HCT116 (cell line): ENCODE data around the gene ANXA2R. TPM values are rescaled to one million over a fixed set of nuclear protein-coding genes. Genes with fewer than 3 reads are reported as not detected.
"Not testable (repeated sequence)": the region's sequence is repeated elsewhere in the genome, so short reads cannot be mapped to it uniquely, and the experiment has no call there.

Experiments
- ATAC-seq: fragments of 200-7000 bp; cut with Tn5 transposase; 2 replicates; pipeline ENCODE4 v1.9.1; 2020; ENCODE audit warnings: mild to moderate bottlenecking, moderate library complexity
- BruUV-seq: library from RNA; stranded (reverse); fragments of 400-500 nt; replicated peaks from 2 replicates; lab custom pipeline; 2021; lab: Mats Ljungman, UMichigan
- CTCF ChIA-PET: fragments of 300-600 bp; sonication (Branson Sonifier 250); formaldehyde crosslinking; loops from one replicate; lab custom pipeline; 2021; ENCODE audit warnings: antibody characterized with exemption; lab: Charles Lee
- POLR2A ChIA-PET: fragments of 300-600, 350-600 bp; sonication (Branson Sonifier 250); formaldehyde crosslinking; loops from one replicate; lab custom pipeline; 2021; ENCODE audit warnings: antibody characterized with exemption; lab: Charles Lee
- RAD21 ChIA-PET, 2 experiments: fragments of 300-600 bp; sonication (Branson Sonifier 250); formaldehyde crosslinking; loops; one replicate each; lab custom pipeline; 2023; ENCODE audit warnings: low total read pairs in 2 of 2; ENCODE audit not compliant: uncharacterized antibody in 2 of 2, unreplicated experiment in 2 of 2, low non-redundant PET in 1 of 2; lab: Charles Lee
- DNase-seq: peaks from one replicate; pipeline ENCODE4 v3.0.0-alpha.2; 2010; ENCODE audit warnings: low read depth, low spot score
- H2AFZ ChIP-seq: fragments of 200-600 bp; shearing (Covaris generic), sonication (generic); 2 replicates; pipeline ENCODE4 v1.6.1; 2017; ENCODE audit warnings: low read depth, mixed run types, mixed read lengths, antibody characterized with exemption, low read length; ENCODE audit not compliant: poor library complexity, severe bottlenecking
- H3K27ac ChIP-seq: 2 replicates; pipeline ENCODE4 v1.5.1; 2012; ENCODE audit warnings: low read depth, low read length
- H3K27me3 ChIP-seq: fragments of 200-600 bp; sonication (generic); 2 replicates; pipeline ENCODE4 v1.6.1; 2016; ENCODE audit warnings: mixed run types, low read length, mixed read lengths; ENCODE audit not compliant: insufficient read depth
- H3K36me3 ChIP-seq, 2 experiments: fragments of 200-500 bp in 1 of 2; fragments of 200-600 bp in 1 of 2; sonication (Bioruptor generic) in 1 of 2; sonication (generic) in 1 of 2; 2 replicates each; pipeline versions ENCODE4 v1.5.1 to v1.6.1; 2014 to 2016; ENCODE audit warnings: low read length in 2 of 2, inconsistent platforms in 1 of 2, mixed read lengths in 1 of 2, mixed run types in 1 of 2; ENCODE audit not compliant: insufficient read depth in 2 of 2, control insufficient read depth in 1 of 2
- H3K4me1 ChIP-seq, 2 experiments: fragments of 200-600 bp in 1 of 2; sonication (generic) in 1 of 2; 2 replicates each; pipeline versions ENCODE4 v1.5.1 to v1.6.1; 2012 to 2017; ENCODE audit warnings: low read length in 2 of 2, inconsistent platforms in 1 of 2, mild to moderate bottlenecking in 1 of 2, mixed read lengths in 1 of 2, mixed run types in 1 of 2, moderate library complexity in 1 of 2; ENCODE audit not compliant: insufficient read depth in 2 of 2, control insufficient read depth in 1 of 2
- H3K4me2 ChIP-seq: fragments of 200-600 bp; sonication (generic); 2 replicates; pipeline ENCODE4 v1.6.1; 2017; ENCODE audit warnings: mixed run types, low read length, mixed read lengths
- H3K4me3 ChIP-seq, 2 experiments: fragments of 200-600 bp in 1 of 2; sonication (generic) in 1 of 2; replicated peaks in 1 of 2; 2 replicates each; pipeline ENCODE4 v1.5.1; 2011 to 2016; ENCODE audit warnings: low read length in 2 of 2, control low read depth in 1 of 2, low read depth in 1 of 2, mild to moderate bottlenecking in 1 of 2, mixed read lengths in 1 of 2, mixed run types in 1 of 2
- H3K79me2 ChIP-seq: fragments of 200-600 bp; sonication (generic); 2 replicates; pipeline ENCODE4 v1.6.1; 2017; ENCODE audit warnings: mild to moderate bottlenecking, mixed run types, low read length, moderate library complexity, mixed read lengths; ENCODE audit not compliant: insufficient read depth
- H3K9ac ChIP-seq: fragments of 200-600 bp; sonication (generic); 2 replicates; pipeline ENCODE4 v1.6.1; 2016; ENCODE audit warnings: low read length, mixed read lengths
- H3K9me2 ChIP-seq: fragments of 200-600 bp; sonication (generic), shearing (Covaris generic); 2 replicates; pipeline ENCODE4 v1.6.1; 2017; ENCODE audit warnings: mixed run types, mild to moderate bottlenecking, moderate library complexity; ENCODE audit not compliant: insufficient read depth
- H3K9me3 ChIP-seq, 2 experiments: fragments of 200-500 bp in 1 of 2; fragments of 200-600 bp in 1 of 2; sonication (Bioruptor generic) in 1 of 2; sonication (generic) in 1 of 2; 2 replicates each; pipeline ENCODE4 v1.6.1; 2014 to 2017; ENCODE audit warnings: low read length in 2 of 2, mixed read lengths in 2 of 2, inconsistent platforms in 1 of 2, low read depth in 1 of 2, mild to moderate bottlenecking in 1 of 2, mixed run types in 1 of 2, moderate library complexity in 1 of 2; ENCODE audit not compliant: control insufficient read depth in 1 of 2, insufficient read depth in 1 of 2
- H4K20me1 ChIP-seq: fragments of 200-600 bp; sonication (generic), shearing (Covaris generic); 2 replicates; pipeline ENCODE4 v1.6.1; 2017; ENCODE audit warnings: mixed run types, mild to moderate bottlenecking, moderate library complexity; ENCODE audit not compliant: insufficient read depth
- CBX3 ChIP-seq: IDR thresholded peaks from 2 replicates; pipeline ENCODE4 v1.6.1; 2012; ENCODE audit warnings: low read depth
- CEBPB ChIP-seq: IDR thresholded peaks from 2 replicates; pipeline ENCODE4 v1.6.1; 2012; ENCODE audit warnings: low read depth
- EGR1 ChIP-seq: IDR thresholded peaks from 2 replicates; pipeline ENCODE4 v1.6.1; 2012; ENCODE audit warnings: low read depth
- ELF1 ChIP-seq: IDR thresholded peaks from 2 replicates; pipeline ENCODE4 v1.6.1; 2012; ENCODE audit warnings: low read depth, borderline replicate concordance
- EZH2 ChIP-seq: fragments of 200-600 bp; sonication (generic); IDR thresholded peaks from 2 replicates; pipeline ENCODE4 v1.6.1; 2017; ENCODE audit warnings: antibody characterized with exemption, mixed run types
- EZH2phosphoT487 ChIP-seq: fragments of 200-600 bp; IDR thresholded peaks from 2 replicates; pipeline ENCODE4 v1.6.1; 2018; ENCODE audit warnings: antibody characterized with exemption, borderline replicate concordance
- FOSL1 ChIP-seq: IDR thresholded peaks from 2 replicates; pipeline ENCODE4 v1.6.1; 2012; ENCODE audit warnings: low read depth
- JUND ChIP-seq: IDR thresholded peaks from 2 replicates; pipeline ENCODE4 v1.6.1; 2012
- MAX ChIP-seq: IDR thresholded peaks from 2 replicates; pipeline ENCODE4 v1.6.1; 2012
- RAD21 ChIP-seq: IDR thresholded peaks from 2 replicates; pipeline ENCODE4 v1.6.1; 2012; ENCODE audit warnings: low read depth, mild to moderate bottlenecking
- SIN3A ChIP-seq: IDR thresholded peaks from 2 replicates; pipeline ENCODE4 v1.6.1; 2012; ENCODE audit warnings: low read depth
- YY1 ChIP-seq: IDR thresholded peaks from 2 replicates; pipeline ENCODE4 v1.6.1; 2011; ENCODE audit warnings: low read length, low read depth, moderate library complexity, mild to moderate bottlenecking; ENCODE audit not compliant: insufficient replicate concordance; ENCODE audit errors: extremely low read depth
- ZFX ChIP-seq: fragments of 450-650 bp; IDR thresholded peaks from 2 replicates; pipeline ENCODE4 v1.6.1; 2017
- intact Hi-C: fragments of 100-400 bp; cut with micrococcal nuclease; formaldehyde crosslinking; loops from 2 replicates; pipeline ENCODE4 v1.10.0; 2022
- total RNA-seq: library from RNA; stranded (reverse); gene quantifications from one replicate; pipeline ENCODE4 v1.2.1, GENCODE V29; 2021; ENCODE audit not compliant: unreplicated experiment
- TF ChIP-seq, protein P1 (sequence below): IDR thresholded peaks from 2 replicates; pipeline ENCODE4 v1.6.1; 2012
- TF ChIP-seq, protein P2 (sequence below): IDR thresholded peaks from 2 replicates; pipeline ENCODE4 v1.6.1; 2012; ENCODE audit warnings: low read depth
- TF ChIP-seq, protein P3 (sequence below): IDR thresholded peaks from 2 replicates; pipeline ENCODE4 v1.6.1; 2011; ENCODE audit warnings: mild to moderate bottlenecking, low read length, moderate library complexity; ENCODE audit not compliant: insufficient replicate concordance; ENCODE audit errors: extremely low read depth

The ANXA2R gene
- total RNA-seq, 1 experiment from 2014 or later, result 0.37 TPM

GRCh38 chr5:43061352-43062075 is 21.4 kb upstream of the ANXA2R start:
- POLR2A ChIA-PET, result no interaction called here
- BruUV-seq, result no TSS peak
- H3K79me2 ChIP-seq, result peaks cover 9% of the 10 kb centered on the region
- H3K4me1 ChIP-seq, result peaks cover 8 to 13% of the 10 kb centered on the region in 2 experiments
- no peak overlapping the region for H3K4me2 ChIP-seq
- H4K20me1 ChIP-seq, result no peaks in the 10 kb centered on the region
- no peaks in the 10 kb centered on the region for H3K27me3 ChIP-seq
- no peak for DNase-seq
- ATAC-seq, result no peak
- H3K9me3 ChIP-seq, result no peaks in the 10 kb centered on the region
- intact Hi-C loops, result no loop called here
- no peak overlapping the region for H3K4me3 ChIP-seq
- RAD21 ChIA-PET, result no interaction called here
- H3K9me2 ChIP-seq, result no peaks in the 10 kb centered on the region
- no peaks in the 10 kb centered on the region for H3K36me3 ChIP-seq
- H3K27ac ChIP-seq, result no peak overlapping the region
- CTCF ChIA-PET, result interaction anchor here (0.5 to 1.4 kb wide), 4 partner anchors 16 to 150 kb away, joined by 3 to 4 read pairs (median 4); no protein-coding TSS in a partner anchor
- no peak overlapping the region for H3K9ac ChIP-seq
- TF ChIP-seq, protein P1, sequence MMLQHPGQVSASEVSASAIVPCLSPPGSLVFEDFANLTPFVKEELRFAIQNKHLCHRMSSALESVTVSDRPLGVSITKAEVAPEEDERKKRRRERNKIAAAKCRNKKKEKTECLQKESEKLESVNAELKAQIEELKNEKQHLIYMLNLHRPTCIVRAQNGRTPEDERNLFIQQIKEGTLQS, result no peak
- TF ChIP-seq YY1 (no peak), SIN3A (no peak), ELF1 (no peak), EGR1 (no peak), ZFX (no peak), EZH2 (no peak), FOSL1 (no peak), CEBPB (no peak), CBX3 (no peak), EZH2phosphoT487 (no peak), JUND (no peak), MAX (no peak), RAD21 (no peak)
- TF ChIP-seq, protein P2, sequence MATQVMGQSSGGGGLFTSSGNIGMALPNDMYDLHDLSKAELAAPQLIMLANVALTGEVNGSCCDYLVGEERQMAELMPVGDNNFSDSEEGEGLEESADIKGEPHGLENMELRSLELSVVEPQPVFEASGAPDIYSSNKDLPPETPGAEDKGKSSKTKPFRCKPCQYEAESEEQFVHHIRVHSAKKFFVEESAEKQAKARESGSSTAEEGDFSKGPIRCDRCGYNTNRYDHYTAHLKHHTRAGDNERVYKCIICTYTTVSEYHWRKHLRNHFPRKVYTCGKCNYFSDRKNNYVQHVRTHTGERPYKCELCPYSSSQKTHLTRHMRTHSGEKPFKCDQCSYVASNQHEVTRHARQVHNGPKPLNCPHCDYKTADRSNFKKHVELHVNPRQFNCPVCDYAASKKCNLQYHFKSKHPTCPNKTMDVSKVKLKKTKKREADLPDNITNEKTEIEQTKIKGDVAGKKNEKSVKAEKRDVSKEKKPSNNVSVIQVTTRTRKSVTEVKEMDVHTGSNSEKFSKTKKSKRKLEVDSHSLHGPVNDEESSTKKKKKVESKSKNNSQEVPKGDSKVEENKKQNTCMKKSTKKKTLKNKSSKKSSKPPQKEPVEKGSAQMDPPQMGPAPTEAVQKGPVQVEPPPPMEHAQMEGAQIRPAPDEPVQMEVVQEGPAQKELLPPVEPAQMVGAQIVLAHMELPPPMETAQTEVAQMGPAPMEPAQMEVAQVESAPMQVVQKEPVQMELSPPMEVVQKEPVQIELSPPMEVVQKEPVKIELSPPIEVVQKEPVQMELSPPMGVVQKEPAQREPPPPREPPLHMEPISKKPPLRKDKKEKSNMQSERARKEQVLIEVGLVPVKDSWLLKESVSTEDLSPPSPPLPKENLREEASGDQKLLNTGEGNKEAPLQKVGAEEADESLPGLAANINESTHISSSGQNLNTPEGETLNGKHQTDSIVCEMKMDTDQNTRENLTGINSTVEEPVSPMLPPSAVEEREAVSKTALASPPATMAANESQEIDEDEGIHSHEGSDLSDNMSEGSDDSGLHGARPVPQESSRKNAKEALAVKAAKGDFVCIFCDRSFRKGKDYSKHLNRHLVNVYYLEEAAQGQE, result no peak
- TF ChIP-seq, protein P3, sequence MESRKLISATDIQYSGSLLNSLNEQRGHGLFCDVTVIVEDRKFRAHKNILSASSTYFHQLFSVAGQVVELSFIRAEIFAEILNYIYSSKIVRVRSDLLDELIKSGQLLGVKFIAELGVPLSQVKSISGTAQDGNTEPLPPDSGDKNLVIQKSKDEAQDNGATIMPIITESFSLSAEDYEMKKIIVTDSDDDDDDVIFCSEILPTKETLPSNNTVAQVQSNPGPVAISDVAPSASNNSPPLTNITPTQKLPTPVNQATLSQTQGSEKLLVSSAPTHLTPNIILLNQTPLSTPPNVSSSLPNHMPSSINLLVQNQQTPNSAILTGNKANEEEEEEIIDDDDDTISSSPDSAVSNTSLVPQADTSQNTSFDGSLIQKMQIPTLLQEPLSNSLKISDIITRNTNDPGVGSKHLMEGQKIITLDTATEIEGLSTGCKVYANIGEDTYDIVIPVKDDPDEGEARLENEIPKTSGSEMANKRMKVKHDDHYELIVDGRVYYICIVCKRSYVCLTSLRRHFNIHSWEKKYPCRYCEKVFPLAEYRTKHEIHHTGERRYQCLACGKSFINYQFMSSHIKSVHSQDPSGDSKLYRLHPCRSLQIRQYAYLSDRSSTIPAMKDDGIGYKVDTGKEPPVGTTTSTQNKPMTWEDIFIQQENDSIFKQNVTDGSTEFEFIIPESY, result no peak
- H2AFZ ChIP-seq, result no peak overlapping the region

DNA sequence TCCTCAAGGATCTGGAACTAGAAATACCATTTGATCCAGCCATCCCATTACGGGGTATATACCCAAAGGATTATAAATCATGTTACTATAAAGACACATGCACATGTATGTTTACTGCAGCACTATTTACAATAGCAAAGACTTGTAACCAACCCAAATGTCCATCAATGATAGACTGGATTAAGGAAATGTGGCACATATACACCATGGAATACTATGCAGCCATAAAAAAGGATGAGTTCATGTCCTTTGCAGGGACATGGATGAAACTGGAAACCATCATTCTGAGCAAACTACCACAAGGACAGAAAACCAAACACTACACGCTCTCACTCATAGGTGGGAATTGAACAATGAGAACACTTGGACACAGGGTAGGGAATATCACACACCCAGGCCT is 19.9 kb upstream of the ANXA2R start:
- DNase-seq, RAD21 ChIA-PET, H3K79me2 ChIP-seq, POLR2A ChIA-PET, H3K4me3 ChIP-seq, H4K20me1 ChIP-seq, H3K9me3 ChIP-seq, BruUV-seq, H3K27ac ChIP-seq, H3K27me3 ChIP-seq, ATAC-seq, H3K36me3 ChIP-seq, CTCF ChIA-PET, H2AFZ ChIP-seq, H3K9me2 ChIP-seq, intact Hi-C loops, H3K9ac ChIP-seq, H3K4me2 ChIP-seq: not testable (repeated sequence)
- H3K4me1 ChIP-seq, result peaks cover 8 to 13% of the 10 kb centered on the region in 2 experiments
